Activated naive CD8-positive, alpha-beta T cell (primary cell): Measurements from ENCODE around the gene REG3G.
"Not testable (repeated sequence)": the region's sequence is repeated elsewhere in the genome, so short reads cannot be mapped to it uniquely, and the experiment has no call there.

ENCODE experiments used
- H3K27ac Mint-ChIP-seq: one replicate; pipeline ENCODE4 v1.8.0; 2021; ENCODE audit warnings: mixed read lengths
- H3K27me3 Mint-ChIP-seq: one replicate; pipeline ENCODE4 v1.8.0; 2021; ENCODE audit warnings: mixed read lengths
- H3K36me3 Mint-ChIP-seq: one replicate; pipeline ENCODE4 v1.8.0; 2021; ENCODE audit warnings: mixed read lengths
- H3K4me1 Mint-ChIP-seq: one replicate; pipeline ENCODE4 v1.8.0; 2021; ENCODE audit warnings: low read depth, mixed read lengths
- H3K4me3 Mint-ChIP-seq: one replicate; pipeline ENCODE4 v1.8.0; 2021; ENCODE audit warnings: mild to moderate bottlenecking, mixed read lengths
- H3K9me3 Mint-ChIP-seq: one replicate; pipeline ENCODE4 v1.8.0; 2021; ENCODE audit warnings: low read depth, mixed read lengths

Gene REG3G

GRCh38 chr2:79000008-79000576 is 25.4 kb upstream of the REG3G start:
- Mint-ChIP-seq H3K27ac (no peak overlapping the region), H3K4me3 (no peak overlapping the region), H3K36me3 (no peaks in the 10 kb centered on the region), H3K27me3 (peaks cover under 1% of the 10 kb centered on the region), H3K4me1 (no peaks in the 10 kb centered on the region), H3K9me3 (peaks cover 4% of the 10 kb centered on the region)

GRCh38 chr2:79001285-79001684 is 24.2 kb upstream of the REG3G start:
- H3K4me1 Mint-ChIP-seq, result no peaks in the 10 kb centered on the region
- no peak overlapping the region for H3K4me3 Mint-ChIP-seq
- H3K27ac Mint-ChIP-seq, result no peak overlapping the region
- H3K36me3 Mint-ChIP-seq, result no peaks in the 10 kb centered on the region
- peaks cover 4% of the 10 kb centered on the region for H3K9me3 Mint-ChIP-seq
- no peaks in the 10 kb centered on the region for H3K27me3 Mint-ChIP-seq

- no peaks in the 10 kb centered on the region for H3K4me1 Mint-ChIP-seq
- H3K9me3 Mint-ChIP-seq, result peaks cover 4% of the 10 kb centered on the region
- no peak overlapping the region for H3K27ac Mint-ChIP-seq
- no peak overlapping the region for H3K4me3 Mint-ChIP-seq
- no peaks in the 10 kb centered on the region for H3K27me3 Mint-ChIP-seq
- H3K36me3 Mint-ChIP-seq, result no peaks in the 10 kb centered on the region
Measured at GRCh38 chr2:79004680-79005079, 20.8 kb upstream of the REG3G start.

- Mint-ChIP-seq H3K4me3 (no peak overlapping the region), H3K27me3 (no peaks in the 10 kb centered on the region), H3K9me3 (peaks cover 4% of the 10 kb centered on the region), H3K27ac (no peak overlapping the region), H3K36me3 (no peaks in the 10 kb centered on the region), H3K4me1 (no peaks in the 10 kb centered on the region)
Measured at GRCh38 chr2:79005216-79005615, 20.3 kb upstream of the REG3G start.

GRCh38 chr2:79009388-79009787 is 16.1 kb upstream of the REG3G start:
- Mint-ChIP-seq H3K27me3 (no peaks in the 10 kb centered on the region), H3K9me3 (no peaks in the 10 kb centered on the region)

GRCh38 chr2:79011496-79011895 is 14.0 kb upstream of the REG3G start:
- H3K27ac Mint-ChIP-seq, result no peak overlapping the region
- H3K27me3 Mint-ChIP-seq, result no peaks in the 10 kb centered on the region
- H3K4me1 Mint-ChIP-seq, result no peaks in the 10 kb centered on the region
- H3K9me3 Mint-ChIP-seq, result no peaks in the 10 kb centered on the region
- no peaks in the 10 kb centered on the region for H3K36me3 Mint-ChIP-seq
- no peak overlapping the region for H3K4me3 Mint-ChIP-seq

More at GRCh38 chr2:79009388-79009787, 16.1 kb upstream of the REG3G start:
- Mint-ChIP-seq H3K4me1 (no peaks in the 10 kb centered on the region), H3K27ac (no peak overlapping the region), H3K4me3 (no peak overlapping the region), H3K36me3 (no peaks in the 10 kb centered on the region)

GRCh38 chr2:79013629-79014028 is 11.9 kb upstream of the REG3G start:
- Mint-ChIP-seq H3K4me3 (no peak overlapping the region), H3K27ac (no peak overlapping the region), H3K36me3 (no peaks in the 10 kb centered on the region), H3K27me3 (no peaks in the 10 kb centered on the region), H3K9me3 (peaks cover 8% of the 10 kb centered on the region), H3K4me1 (no peaks in the 10 kb centered on the region)

- Mint-ChIP-seq H3K36me3 (no peaks in the 10 kb centered on the region), H3K27me3 (no peaks in the 10 kb centered on the region), H3K4me1 (no peaks in the 10 kb centered on the region), H3K27ac (no peak overlapping the region), H3K4me3 (no peak overlapping the region), H3K9me3 (peaks cover 12% of the 10 kb centered on the region)
Measured at GRCh38 chr2:79016342-79016741, 9.2 kb upstream of the REG3G start.

GRCh38 chr2:79026061-79026460 is 559 bp downstream of the REG3G start:
- Mint-ChIP-seq H3K27me3 (no peaks in the 10 kb centered on the region), H3K4me1 (no peaks in the 10 kb centered on the region), H3K27ac (no peak overlapping the region), H3K36me3 (no peaks in the 10 kb centered on the region), H3K9me3 (peaks cover 14% of the 10 kb centered on the region), H3K4me3 (no peak overlapping the region)

- Mint-ChIP-seq H3K27ac (no peak overlapping the region), H3K4me3 (no peak overlapping the region), H3K36me3 (no peaks in the 10 kb centered on the region), H3K4me1 (no peaks in the 10 kb centered on the region), H3K9me3 (peaks cover 3% of the 10 kb centered on the region), H3K27me3 (no peaks in the 10 kb centered on the region)
Measured at GRCh38 chr2:79039944-79040343, 14.4 kb downstream of the REG3G start.

- peaks cover 3% of the 10 kb centered on the region for H3K9me3 Mint-ChIP-seq
- no peaks in the 10 kb centered on the region for H3K36me3 Mint-ChIP-seq
- no peaks in the 10 kb centered on the region for H3K27me3 Mint-ChIP-seq
- H3K27ac Mint-ChIP-seq, result no peak overlapping the region
- no peak overlapping the region for H3K4me3 Mint-ChIP-seq
- H3K4me1 Mint-ChIP-seq, result no peaks in the 10 kb centered on the region
Measured at GRCh38 chr2:79041032-79041448, 15.5 kb downstream of the REG3G start.

GRCh38 chr2:79053486-79053885 is 28.0 kb downstream of the REG3G start:
- H3K27ac Mint-ChIP-seq, H3K4me1 Mint-ChIP-seq, H3K27me3 Mint-ChIP-seq, H3K4me3 Mint-ChIP-seq, H3K36me3 Mint-ChIP-seq: not testable (repeated sequence)
- peaks cover 11% of the 10 kb centered on the region for H3K9me3 Mint-ChIP-seq

- H3K27ac Mint-ChIP-seq, H3K4me1 Mint-ChIP-seq, H3K4me3 Mint-ChIP-seq, H3K36me3 Mint-ChIP-seq, H3K27me3 Mint-ChIP-seq: not testable (repeated sequence)
- peaks cover 19% of the 10 kb centered on the region for H3K9me3 Mint-ChIP-seq
Measured at GRCh38 chr2:79054769-79055168, 29.3 kb downstream of the REG3G start.

GRCh38 chr2:79065201-79065600 is 39.7 kb downstream of the REG3G start:
- no peak overlapping the region for H3K4me3 Mint-ChIP-seq

GRCh38 chr2:79071078-79071477 is 45.6 kb downstream of the REG3G start:
- no peaks in the 10 kb centered on the region for H3K27me3 Mint-ChIP-seq
- no peaks in the 10 kb centered on the region for H3K4me1 Mint-ChIP-seq
- no peak overlapping the region for H3K4me3 Mint-ChIP-seq

More at GRCh38 chr2:79065201-79065600, 39.7 kb downstream of the REG3G start:
- Mint-ChIP-seq H3K4me1 (no peaks in the 10 kb centered on the region), H3K27me3 (no peaks in the 10 kb centered on the region), H3K27ac (no peak overlapping the region), H3K36me3 (no peaks in the 10 kb centered on the region), H3K9me3 (peaks cover 7% of the 10 kb centered on the region)

More at GRCh38 chr2:79071078-79071477, 45.6 kb downstream of the REG3G start:
- Mint-ChIP-seq H3K9me3 (no peaks in the 10 kb centered on the region), H3K36me3 (no peaks in the 10 kb centered on the region), H3K27ac (no peak overlapping the region)
